DOHH2 (cell line): ENCODE measurements around the gene RBM47.

Experiments used
- CTCF ChIP-seq: fragments of 200-600 bp; sonication (generic); IDR thresholded peaks from one replicate; pipeline ENCODE4 v1.5.1; 2014; ENCODE audit warnings: antibody characterized with exemption, mild to moderate bottlenecking, low read depth, low read length; ENCODE audit not compliant: poor library complexity, severe bottlenecking
- EZH2phosphoT487 ChIP-seq: fragments of 200-600 bp; sonication (generic); IDR thresholded peaks from 2 replicates; pipeline ENCODE4 v1.6.1; 2017; ENCODE audit warnings: borderline replicate concordance, mild to moderate bottlenecking, antibody characterized with exemption, low read length, moderate library complexity, mixed read lengths

DNA sequence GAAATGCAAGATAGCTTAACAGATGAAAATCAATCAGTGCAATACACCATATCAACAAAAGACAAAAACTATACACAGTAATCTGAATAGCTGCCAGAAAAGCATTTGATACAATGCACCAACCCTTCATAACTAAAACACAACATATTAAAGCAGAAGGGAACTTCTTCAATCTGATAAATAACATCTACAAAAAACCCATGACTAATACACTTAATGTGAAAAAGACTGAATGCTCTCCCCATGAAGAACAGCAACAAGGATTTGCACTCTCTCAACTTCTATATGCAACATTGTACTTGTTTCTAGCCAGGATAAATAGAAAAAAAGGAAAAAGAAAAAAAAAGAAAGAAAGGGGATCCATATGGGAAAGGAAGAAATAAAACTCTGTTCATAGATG, 139.7 kb downstream of the RBM47 start:
- no peak for TF ChIP-seq CTCF
- TF ChIP-seq EZH2phosphoT487 = no peak
